RWPE1 (cell line): ENCODE measurements around the gene DCTN4.

Experiments used
- CTCF ChIA-PET: fragments of 350-600 bp; sonication (Branson Sonifier 250); formaldehyde crosslinking; extraction: SDS; loops from one replicate; lab custom pipeline; 2021; lab: Yijun Ruan, JAX
- POLR2A ChIA-PET: fragments of 400-600 bp; formaldehyde crosslinking; extraction: SDS; loops from one replicate; lab custom pipeline; 2020; ENCODE audit warnings: antibody characterized with exemption; ENCODE audit not compliant: low non-redundant PET; lab: Yijun Ruan, JAX
- DNase-seq: peaks from one replicate; pipeline ENCODE4 v3.0.0; 2012; ENCODE audit warnings: low spot score
- H3K27ac ChIP-seq: fragments of 450-650 bp; 2 replicates; pipeline ENCODE4 v1.5.1; 2017
- TF ChIP-seq, protein P1 (sequence below): fragments of 450-650 bp; conservative IDR thresholded peaks from 2 replicates; pipeline ENCODE4 v1.5.1; 2017; ENCODE audit warnings: low read depth, mild to moderate bottlenecking

Gene DCTN4

GRCh38 chr5:150785950-150786349 lies 27.1 kb upstream of the DCTN4 start:
- no peak overlapping the region for H3K27ac ChIP-seq
- ChIA-PET CTCF (interaction anchor here (1.7 kb wide), 1 partner anchor 15 kb away, joined by 7 read pairs; no protein-coding TSS in a partner anchor), POLR2A (no interaction called here)
- no peak for DNase-seq
- TF ChIP-seq, protein P1, sequence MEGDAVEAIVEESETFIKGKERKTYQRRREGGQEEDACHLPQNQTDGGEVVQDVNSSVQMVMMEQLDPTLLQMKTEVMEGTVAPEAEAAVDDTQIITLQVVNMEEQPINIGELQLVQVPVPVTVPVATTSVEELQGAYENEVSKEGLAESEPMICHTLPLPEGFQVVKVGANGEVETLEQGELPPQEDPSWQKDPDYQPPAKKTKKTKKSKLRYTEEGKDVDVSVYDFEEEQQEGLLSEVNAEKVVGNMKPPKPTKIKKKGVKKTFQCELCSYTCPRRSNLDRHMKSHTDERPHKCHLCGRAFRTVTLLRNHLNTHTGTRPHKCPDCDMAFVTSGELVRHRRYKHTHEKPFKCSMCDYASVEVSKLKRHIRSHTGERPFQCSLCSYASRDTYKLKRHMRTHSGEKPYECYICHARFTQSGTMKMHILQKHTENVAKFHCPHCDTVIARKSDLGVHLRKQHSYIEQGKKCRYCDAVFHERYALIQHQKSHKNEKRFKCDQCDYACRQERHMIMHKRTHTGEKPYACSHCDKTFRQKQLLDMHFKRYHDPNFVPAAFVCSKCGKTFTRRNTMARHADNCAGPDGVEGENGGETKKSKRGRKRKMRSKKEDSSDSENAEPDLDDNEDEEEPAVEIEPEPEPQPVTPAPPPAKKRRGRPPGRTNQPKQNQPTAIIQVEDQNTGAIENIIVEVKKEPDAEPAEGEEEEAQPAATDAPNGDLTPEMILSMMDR = no peak

- TF ChIP-seq, protein P1 = no peak
- DNase-seq = peak; percentile 88
- H3K27ac ChIP-seq = peak overlapping the region; percentile 76
- CTCF ChIA-PET = interaction anchor here (0.6 to 1.3 kb wide), 4 partner anchors 25 to 84 kb away, joined by 3 to 5 read pairs (median 4); partner anchors contain the start of genes DCTN4 and RBM22
- POLR2A ChIA-PET = no interaction called here
Observed at GRCh38 chr5:150783422-150783928, 24.7 kb upstream of the DCTN4 start.

- ChIA-PET CTCF (interaction anchor here (0.9 to 1.0 kb wide), 2 partner anchors 24 to 81 kb away, joined by 3 read pairs; partner anchors contain the start of gene DCTN4), POLR2A (interaction anchor here (1.2 kb wide), 1 partner anchor 24 kb away, joined by 6 read pairs; the partner anchor contains the start of gene DCTN4)
- peak overlapping the region; percentile 76 for H3K27ac ChIP-seq
- TF ChIP-seq, protein P1 = no peak
- no peak for DNase-seq
Observed at GRCh38 chr5:150782850-150783249, 24.0 kb upstream of the DCTN4 start.

- CTCF ChIA-PET = interaction anchor here (0.6 to 1.6 kb wide), 4 partner anchors 18 to 80 kb away, joined by 3 to 6 read pairs (median 4); no protein-coding TSS in a partner anchor
- TF ChIP-seq, protein P1 = no peak
- POLR2A ChIA-PET = interaction anchor here (1.2 kb wide), 1 partner anchor 23 kb away, joined by 6 read pairs; the partner anchor contains the start of gene DCTN4
- no peak for DNase-seq
- no peak overlapping the region for H3K27ac ChIP-seq
Observed at GRCh38 chr5:150781706-150782614, 23.1 kb upstream of the DCTN4 start.

DNA sequence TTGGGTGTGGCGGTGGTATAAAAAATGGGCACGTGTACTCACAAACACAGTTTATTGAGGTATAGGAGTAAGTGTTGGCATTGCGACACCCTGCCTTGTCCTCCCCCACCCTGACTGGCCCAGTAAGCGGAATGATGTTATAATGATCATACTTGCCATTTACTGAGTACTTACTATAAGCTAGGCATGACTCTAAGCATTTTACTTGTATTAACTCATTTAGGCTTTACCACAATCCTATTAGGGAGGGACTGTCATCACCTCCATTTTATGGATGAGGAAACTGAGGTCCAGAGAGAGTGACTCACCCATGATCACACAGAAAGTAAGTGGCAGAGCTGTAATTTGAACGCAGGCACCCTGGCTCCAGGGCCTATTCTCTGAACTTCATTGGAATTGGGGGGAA lies 22.0 kb upstream of the DCTN4 start:
- CTCF ChIA-PET = interaction anchor here (1.6 kb wide), 1 partner anchor 17 kb away, joined by 4 read pairs; no protein-coding TSS in a partner anchor
- no peak overlapping the region for H3K27ac ChIP-seq
- TF ChIP-seq, protein P1 = no peak
- peak; percentile 60 for DNase-seq
- POLR2A ChIA-PET = no interaction called here

DNA sequence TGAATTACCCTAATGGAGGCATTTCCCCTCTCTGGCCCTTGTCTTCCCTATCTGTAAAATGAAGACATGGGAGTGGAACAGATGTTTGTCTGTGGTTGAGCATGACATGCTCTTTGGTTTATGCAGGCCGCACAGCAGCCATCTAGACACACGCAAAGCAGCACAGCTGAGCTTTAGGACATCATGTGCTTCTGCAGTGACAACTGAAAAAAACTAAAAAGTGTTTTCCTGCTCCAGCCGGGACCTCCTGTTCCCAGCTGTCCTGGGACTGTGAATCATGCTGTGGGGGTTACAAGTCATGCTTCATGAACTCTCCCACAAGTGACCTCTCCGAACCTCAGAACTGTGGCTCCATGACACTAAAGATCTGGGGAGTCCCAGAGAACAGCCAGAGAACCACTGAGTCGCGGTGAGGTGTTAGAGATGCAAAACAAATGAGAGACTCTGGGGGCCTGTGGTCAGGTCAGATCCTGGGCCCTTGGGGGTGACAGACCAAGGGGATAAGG lies 21.4 kb upstream of the DCTN4 start:
- POLR2A ChIA-PET = no interaction called here
- CTCF ChIA-PET = interaction anchor here (0.7 to 1.9 kb wide), 3 partner anchors 20 to 220 kb away, joined by 5 to 12 read pairs (median 5); partner anchors contain the start of gene RBM22
- H3K27ac ChIP-seq = peak overlapping the region; percentile 82
- no peak for DNase-seq
- TF ChIP-seq, protein P1 = no peak
